NCI-H524 treated with DMSO at 0.1 percent for 48 hours (cell line): ENCODE data around the gene LYPLA2.
"Not testable (repeated sequence)": the region's sequence is repeated elsewhere in the genome, so short reads cannot be mapped to it uniquely, and the experiment has no call there.

ENCODE experiments used
- DNase-seq: peaks from one replicate; lab custom pipeline; 2025; lab: John Stamatoyannopoulos, UW

LYPLA2 gene

GRCh38 chr1:23801338-23801748 is 10.4 kb downstream of the LYPLA2 start:
- DNase-seq = no peak

GRCh38 chr1:23801876-23802275 is 10.9 kb downstream of the LYPLA2 start:
- no peak for DNase-seq

DNA sequence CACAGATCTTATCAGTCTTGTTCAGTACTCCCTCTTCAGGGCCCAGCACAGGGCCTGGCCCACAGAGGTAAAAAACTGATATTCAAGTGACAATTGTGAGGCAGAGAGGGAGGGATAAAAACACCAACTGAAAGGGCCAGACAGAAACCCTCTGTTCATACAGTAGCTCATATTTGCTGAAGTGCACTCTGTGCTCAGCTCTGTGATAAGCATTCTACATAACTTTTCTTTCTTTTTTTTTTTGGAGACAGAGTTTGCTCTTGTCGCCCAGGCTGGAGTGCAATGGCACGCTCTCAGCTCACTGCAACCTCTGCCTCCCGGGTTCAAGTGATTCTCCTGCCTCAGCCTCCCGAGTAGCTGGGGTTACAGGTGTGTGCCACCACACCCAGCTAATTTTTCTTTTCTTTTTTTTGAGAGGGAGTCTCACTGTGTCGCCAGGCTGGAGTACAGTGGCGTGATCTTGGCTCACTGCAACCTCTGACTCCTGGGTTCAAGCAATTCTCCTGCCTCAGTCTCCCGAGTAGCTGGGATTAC is 11.9 kb downstream of the LYPLA2 start:
- DNase-seq = not testable (repeated sequence)

DNA sequence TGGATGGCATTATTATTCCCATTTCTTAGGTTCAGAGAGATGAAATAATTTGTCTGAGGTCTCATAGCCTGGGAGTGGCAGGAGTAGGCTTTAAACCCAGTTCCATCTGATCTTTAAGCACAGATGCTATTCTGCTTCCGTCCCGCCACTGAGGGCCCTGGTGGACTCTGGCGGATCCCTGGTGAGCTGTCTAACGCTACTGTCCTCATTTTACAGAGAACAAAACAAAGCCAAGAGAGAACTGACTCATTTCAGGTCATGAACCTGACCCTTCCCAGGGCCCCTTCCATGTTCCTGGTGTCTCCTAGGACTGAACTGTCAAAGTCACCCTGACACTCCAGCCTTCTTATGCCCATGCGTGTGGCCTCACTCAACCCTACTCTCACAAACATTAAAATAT is 12.7 kb downstream of the LYPLA2 start:
- DNase-seq = no peak

DNA sequence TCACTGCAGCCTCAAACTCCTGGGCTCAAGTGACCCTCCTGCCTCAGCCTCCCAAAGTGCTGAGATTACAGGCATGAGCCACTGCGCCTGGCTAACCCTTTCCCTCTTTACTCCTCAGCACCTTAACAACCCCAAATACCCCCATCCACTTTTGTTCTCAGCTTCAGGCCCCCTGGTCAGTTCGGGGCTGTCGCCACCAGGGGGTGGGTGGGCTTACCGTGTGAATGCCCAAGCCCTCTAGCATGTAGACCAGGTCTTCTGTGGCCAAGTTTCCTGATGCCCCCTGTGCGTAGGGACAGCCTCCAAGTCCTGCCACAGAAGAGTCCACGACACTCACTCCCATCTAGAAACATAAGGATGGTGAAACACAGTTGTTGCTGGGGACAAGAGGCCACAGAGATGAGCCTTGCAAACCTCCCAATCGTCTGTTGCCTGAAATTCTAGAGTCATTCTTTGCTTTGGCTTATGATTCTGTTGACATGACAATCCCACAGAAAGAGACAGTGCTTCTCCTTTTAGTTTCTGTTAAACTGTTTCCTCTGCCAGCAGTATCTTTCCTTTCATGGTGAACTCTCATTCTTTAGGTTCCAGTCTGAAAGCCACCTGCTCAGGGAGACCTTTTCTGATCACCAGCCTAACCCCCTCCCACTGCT is 13.4 kb downstream of the LYPLA2 start:
- no peak for DNase-seq

GRCh38 chr1:23805025-23805424 is 14.1 kb downstream of the LYPLA2 start:
- DNase-seq = no peak

DNA sequence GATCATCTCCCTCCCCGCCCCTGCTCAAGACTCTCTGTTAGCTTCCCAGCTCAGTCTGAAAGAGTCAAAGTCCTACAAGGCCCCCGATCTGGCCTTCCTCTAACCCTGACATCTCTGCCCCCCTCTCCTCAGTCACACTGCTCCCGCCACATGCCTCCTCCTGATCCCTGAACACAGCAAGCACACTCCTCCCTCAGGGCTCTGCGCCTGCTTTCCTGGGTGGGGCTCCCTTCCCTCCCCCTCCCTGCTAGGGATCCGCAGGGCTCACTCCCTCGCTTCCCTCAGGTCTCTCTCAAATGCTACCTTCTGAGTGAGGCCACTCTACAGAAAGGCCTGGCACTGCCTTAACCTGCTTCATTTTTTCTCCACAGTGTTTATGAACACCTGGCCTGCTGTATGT is 15.3 kb downstream of the LYPLA2 start:
- DNase-seq = no peak

DNA sequence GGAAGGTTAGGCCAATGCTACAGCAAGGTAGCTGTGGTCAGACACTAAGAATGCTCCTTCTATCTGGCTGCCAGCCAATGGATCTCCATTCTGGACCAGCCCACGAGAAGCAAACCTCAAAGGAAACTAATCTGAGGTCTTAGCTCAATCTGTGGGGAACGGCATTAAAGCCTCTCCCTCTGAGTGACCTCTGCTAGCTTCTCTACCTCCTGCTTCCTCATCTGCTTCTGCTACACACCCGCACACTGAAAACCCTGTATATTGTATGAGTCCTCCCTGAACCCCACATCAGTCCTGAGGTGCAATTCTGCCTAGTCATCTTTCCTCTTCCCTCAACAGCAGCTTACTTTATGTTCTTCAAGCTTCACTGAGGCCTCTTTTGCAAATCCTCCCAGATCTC is 16.5 kb downstream of the LYPLA2 start:
- no peak for DNase-seq

GRCh38 chr1:23809751-23810171 is 18.8 kb downstream of the LYPLA2 start:
- peak; percentile 7 for DNase-seq

GRCh38 chr1:23810818-23811540 is 20.0 kb downstream of the LYPLA2 start:
- DNase-seq = no peak

DNA sequence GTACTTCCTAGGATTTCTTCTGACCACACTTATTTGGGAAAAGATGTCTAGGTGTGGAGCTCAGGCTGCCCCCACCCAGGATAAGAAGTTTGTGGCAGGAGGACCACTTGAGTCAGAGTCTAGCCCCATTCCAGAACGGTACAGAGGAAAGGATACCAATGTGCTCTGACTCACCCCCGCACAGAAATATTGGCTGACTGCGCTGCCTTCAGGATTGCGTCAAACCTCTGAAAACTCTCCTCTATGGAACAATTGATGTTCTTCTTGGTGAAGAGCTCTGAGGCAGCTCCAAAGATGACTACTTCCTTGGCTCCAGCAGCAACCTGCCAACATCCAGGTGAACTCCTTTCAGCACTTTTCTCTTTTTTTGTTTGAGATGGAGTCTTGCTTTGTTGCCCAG is 23.1 kb downstream of the LYPLA2 start:
- no peak for DNase-seq

GRCh38 chr1:23816361-23816760 is 25.4 kb downstream of the LYPLA2 start:
- no peak for DNase-seq

DNA sequence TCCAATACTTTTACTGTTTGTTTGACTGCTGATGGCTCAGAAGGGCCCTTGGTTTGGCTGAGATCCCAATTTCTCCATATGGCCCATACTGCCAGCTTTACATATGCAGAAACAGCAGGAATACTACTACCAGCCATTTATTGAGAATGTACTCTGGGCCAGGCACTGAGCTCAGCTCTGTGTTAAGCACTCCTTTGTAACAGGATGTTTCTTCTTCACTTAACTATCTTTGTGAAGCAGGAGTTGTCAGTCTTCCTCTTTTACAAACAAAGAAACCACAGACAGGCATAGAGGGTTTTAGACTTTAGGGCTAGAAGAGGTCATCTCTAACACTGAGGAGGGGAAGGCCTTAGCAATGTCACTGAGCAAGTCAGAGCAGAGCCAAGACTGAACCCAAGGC is 26.0 kb downstream of the LYPLA2 start:
- no peak for DNase-seq

GRCh38 chr1:23817633-23818032 is 26.7 kb downstream of the LYPLA2 start:
- no peak for DNase-seq

DNA sequence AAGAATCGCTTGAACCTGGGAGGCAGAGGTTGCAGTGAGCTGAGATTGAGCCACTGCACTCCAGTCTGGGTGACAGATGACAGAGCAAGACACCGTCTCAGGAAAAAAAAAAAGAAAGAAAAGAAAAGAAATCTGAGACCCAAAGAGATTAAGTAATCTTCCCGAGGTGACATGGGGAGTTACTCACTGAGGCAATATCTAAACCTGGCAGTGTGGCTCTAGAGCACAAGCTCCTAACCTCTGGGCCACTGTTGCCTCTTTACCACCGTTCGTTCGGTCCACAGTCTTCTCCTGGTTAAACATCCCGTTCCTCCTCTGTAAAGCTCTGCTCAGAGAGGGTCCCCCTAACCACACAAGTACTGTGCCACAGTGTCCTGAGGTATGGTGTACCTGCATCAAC is 32.8 kb downstream of the LYPLA2 start:
- DNase-seq = no peak

DNA sequence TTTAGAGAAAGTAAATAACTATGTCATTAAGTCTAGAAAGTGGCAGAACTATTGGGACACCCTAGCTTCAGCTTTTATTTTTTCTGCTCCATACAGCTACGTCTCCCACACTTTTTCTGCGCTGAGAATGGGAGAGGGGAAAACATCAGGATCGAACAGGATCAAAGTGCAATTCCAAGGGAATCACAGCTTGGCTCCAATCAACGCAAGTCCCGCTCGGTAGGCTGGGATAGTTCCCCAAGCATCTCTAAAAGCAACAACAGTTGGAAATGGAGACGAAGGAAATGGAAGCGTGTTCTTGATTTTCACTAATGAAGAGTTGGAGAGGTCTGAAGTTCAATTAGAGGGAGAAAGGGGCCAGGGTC is 33.7 kb downstream of the LYPLA2 start:
- DNase-seq = no peak

DNA sequence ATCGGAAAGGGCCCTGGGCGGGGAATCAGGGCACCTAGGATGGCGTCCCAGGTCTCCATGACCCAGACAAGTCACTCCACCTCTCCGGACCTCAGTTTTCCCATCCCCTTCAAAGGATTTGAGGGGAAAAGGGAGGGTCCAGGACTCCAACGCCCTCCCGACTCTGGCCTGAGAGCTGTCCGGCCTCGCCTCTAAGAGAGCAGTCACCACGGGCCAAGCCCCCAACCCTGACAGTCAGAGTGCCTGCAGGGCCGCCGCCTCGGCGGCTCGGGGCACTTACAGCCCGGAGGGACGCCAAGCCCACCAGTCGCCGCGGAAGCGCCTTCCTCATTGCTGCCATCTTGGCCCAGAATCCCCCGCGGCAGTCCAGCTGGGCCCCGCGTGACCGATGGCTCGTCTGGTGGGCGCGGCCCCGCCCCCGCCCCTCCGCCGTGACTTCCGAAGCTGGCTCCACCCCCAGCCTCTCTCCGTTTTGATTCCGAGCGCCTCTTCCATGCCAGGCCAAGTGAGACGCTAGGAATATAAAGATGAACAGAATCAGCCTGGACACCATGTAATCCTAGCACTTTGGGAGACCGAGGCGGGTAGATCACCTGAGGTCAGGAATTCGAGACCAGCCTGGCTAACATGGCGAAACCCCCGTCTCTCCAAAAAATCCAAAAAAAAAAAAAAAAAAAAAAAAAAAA is 34.3 kb downstream of the LYPLA2 start, which contains the start of gene HMGCL:
Gene HMGCL (minus strand): TSS at position 354 of the 686 bp plus-strand sequence. CDS start 14 bp downstream, at position 340.
- peak; percentile 45 for DNase-seq

DNA sequence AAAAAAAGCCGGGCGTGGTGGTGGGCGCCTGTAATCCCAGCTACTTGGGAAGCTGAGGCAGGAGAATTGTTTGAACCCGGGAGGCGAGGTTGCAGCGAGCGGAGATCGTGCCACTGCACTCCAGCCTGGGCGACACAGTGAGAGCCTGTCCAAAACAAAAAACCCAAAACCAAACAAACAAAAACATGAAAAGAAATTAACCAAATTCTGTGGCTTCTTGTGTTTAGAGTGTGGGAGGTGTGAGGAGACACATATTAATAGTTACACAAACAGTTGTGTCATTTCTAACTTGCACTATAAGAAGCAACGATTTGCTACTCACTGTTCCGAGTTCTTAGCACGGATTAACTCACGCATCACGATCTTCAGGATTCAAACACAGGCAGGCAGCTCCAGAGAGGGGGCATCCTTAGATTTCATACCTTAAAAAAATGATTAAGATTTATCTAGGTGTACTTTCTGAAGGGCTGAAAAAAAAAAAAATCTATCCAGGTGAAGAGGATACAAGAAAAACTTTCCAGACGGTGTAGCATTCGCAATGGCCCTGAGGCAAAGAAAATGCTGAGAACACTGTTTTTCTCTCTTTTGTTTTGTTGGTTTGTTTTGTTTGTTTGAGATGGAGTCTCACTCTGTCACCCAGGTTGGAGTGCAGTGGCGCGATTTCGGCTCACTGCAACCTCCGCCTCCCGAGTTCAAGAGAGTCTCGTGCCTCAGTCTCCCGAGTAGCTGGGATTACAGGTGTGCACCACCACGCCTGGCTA is 35.0 kb downstream of the LYPLA2 start:
- DNase-seq = no peak

- DNase-seq = not testable (repeated sequence)
These were observed 35.6 kb downstream of the LYPLA2 start for GRCh38 chr1:23826590-23826989.

DNA sequence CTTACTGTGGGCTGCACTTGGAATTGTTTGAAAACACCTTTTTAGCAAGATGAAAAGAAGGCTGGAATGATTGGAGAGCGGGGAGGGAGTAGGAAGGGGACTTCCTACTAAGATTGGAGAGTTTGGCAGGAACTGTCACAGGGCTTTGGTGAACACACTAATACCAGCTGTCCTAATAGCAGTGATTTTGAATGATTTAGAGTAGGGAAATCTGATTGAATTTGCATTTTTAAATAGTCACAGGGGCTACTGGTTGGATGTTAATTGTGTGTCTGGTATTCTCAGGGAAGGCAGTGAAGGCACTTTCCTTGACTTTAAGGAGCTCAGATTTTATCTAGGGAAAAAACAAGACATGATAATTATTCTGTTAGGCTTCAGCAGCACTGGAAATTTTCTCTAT is 36.8 kb downstream of the LYPLA2 start:
- no peak for DNase-seq

- not testable (repeated sequence) for DNase-seq
These were observed 43.2 kb downstream of the LYPLA2 start for GRCh38 chr1:23834156-23834555.

- no peak for DNase-seq
These were observed 45.1 kb downstream of the LYPLA2 start for GRCh38 chr1:23836037-23836436.
